HEK293T (cell line): ENCODE results near the gene TXNDC11.
A peak's percentile ranks its signal among the peaks of the same experiment; 100 is the strongest.

Experiments used
- CTCF ChIA-PET: fragments of 350-600 bp; formaldehyde crosslinking; extraction: SDS; loops from one replicate; lab custom pipeline; 2021; ENCODE audit warnings: antibody characterized with exemption, inconsistent platforms; lab: Yijun Ruan, JAX
- POLR2A ChIA-PET: fragments of 350-600 bp; formaldehyde crosslinking; extraction: SDS; loops from one replicate; lab custom pipeline; 2020; ENCODE audit warnings: antibody characterized with exemption, inconsistent platforms; lab: Yijun Ruan, JAX
- DNase-seq: peaks from one replicate; pipeline ENCODE4 v3.0.0; 2012; ENCODE audit warnings: mixed read lengths; ENCODE audit errors: extremely low spot score
- ARNT ChIP-seq: fragments of 450-650 bp; IDR thresholded peaks from 2 replicates; pipeline ENCODE4 v1.6.1; 2017; ENCODE audit warnings: mild to moderate bottlenecking
- BHLHE40 ChIP-seq: fragments of 450-650 bp; IDR thresholded peaks from 2 replicates; pipeline ENCODE4 v1.6.1; 2016; ENCODE audit warnings: mild to moderate bottlenecking, moderate library complexity, borderline replicate concordance
- CTBP1 ChIP-seq: fragments of 450-650 bp; IDR thresholded peaks from 2 replicates; pipeline ENCODE4 v1.6.1; 2016; ENCODE audit warnings: borderline replicate concordance
- ELF4 ChIP-seq: fragments of 450-650 bp; IDR thresholded peaks from 2 replicates; pipeline ENCODE4 v1.6.1; 2017; ENCODE audit warnings: antibody characterized with exemption
- FOXA1 ChIP-seq: fragments of 450-650 bp; IDR thresholded peaks from 2 replicates; pipeline ENCODE4 v1.6.1; 2016; ENCODE audit warnings: mild to moderate bottlenecking
- FOXK2 ChIP-seq: fragments of 450-650 bp; IDR thresholded peaks from 2 replicates; pipeline ENCODE4 v1.6.1; 2016; ENCODE audit warnings: mild to moderate bottlenecking
- FOXM1 ChIP-seq: fragments of 450-650 bp; IDR thresholded peaks from 2 replicates; pipeline ENCODE4 v1.6.1; 2017; ENCODE audit warnings: mild to moderate bottlenecking, borderline replicate concordance
- HDGF ChIP-seq: fragments of 450-650 bp; IDR thresholded peaks from 2 replicates; pipeline ENCODE4 v1.6.1; 2017; ENCODE audit warnings: antibody characterized with exemption, borderline replicate concordance
- L3MBTL2 ChIP-seq: fragments of 450-650 bp; conservative IDR thresholded peaks from 2 replicates; pipeline ENCODE4 v1.6.1; 2016; ENCODE audit warnings: mild to moderate bottlenecking
- LEF1 ChIP-seq: fragments of 450-650 bp; IDR thresholded peaks from 2 replicates; pipeline ENCODE4 v1.6.1; 2017; ENCODE audit warnings: mild to moderate bottlenecking, borderline replicate concordance
- NFRKB ChIP-seq: fragments of 450-650 bp; IDR thresholded peaks from 2 replicates; pipeline ENCODE4 v1.6.1; 2016; ENCODE audit warnings: mild to moderate bottlenecking, moderate library complexity
- PKNOX1 ChIP-seq: fragments of 450-650 bp; IDR thresholded peaks from 2 replicates; pipeline ENCODE4 v1.6.1; 2016
- SP1 ChIP-seq: fragments of 450-650 bp; IDR thresholded peaks from 2 replicates; pipeline ENCODE4 v1.6.1; 2017
- SUZ12 ChIP-seq: fragments of 450-650 bp; IDR thresholded peaks from 2 replicates; pipeline ENCODE4 v1.6.1; 2016; ENCODE audit warnings: mild to moderate bottlenecking
- TARDBP ChIP-seq: fragments of 450-650 bp; IDR thresholded peaks from 2 replicates; pipeline ENCODE4 v1.6.1; 2016
- ZNF384 ChIP-seq: fragments of 450-650 bp; IDR thresholded peaks from 2 replicates; pipeline ENCODE4 v1.6.1; 2016

Gene TXNDC11

GRCh38 chr16:11752856-11753255 is 10.2 kb upstream of the TXNDC11 start:
- POLR2A ChIA-PET, result no interaction called here
- TF ChIP-seq ELF4, result no peak
- CTCF ChIA-PET, result no interaction called here
- DNase-seq, result no peak

- DNase-seq, result no peak
Observed at GRCh38 chr16:11750056-11750455, 7.4 kb upstream of the TXNDC11 start.

GRCh38 chr16:11748404-11749254 is 6.0 kb upstream of the TXNDC11 start:
- CTCF ChIA-PET, result no interaction called here

More at GRCh38 chr16:11750056-11750455, 7.4 kb upstream of the TXNDC11 start:
- TF ChIP-seq SP1 (no peak), ELF4 (no peak), HDGF (no peak)
- ChIA-PET CTCF (no interaction called here), POLR2A (no interaction called here)

GRCh38 chr16:11747949-11748403 is 5.3 kb upstream of the TXNDC11 start:
- ChIA-PET CTCF (no interaction called here), POLR2A (interaction anchor here (1.0 kb wide), 1 partner anchor 49 kb away, joined by 3 read pairs; no protein-coding TSS in a partner anchor)
- DNase-seq, result no peak
- TF ChIP-seq BHLHE40, result no peak

More at GRCh38 chr16:11748404-11749254, 6.0 kb upstream of the TXNDC11 start:
- POLR2A ChIA-PET, result interaction anchor here (1.0 kb wide), 1 partner anchor 49 kb away, joined by 3 read pairs; no protein-coding TSS in a partner anchor
- DNase-seq, result no peak
- TF ChIP-seq ELF4 (no peak), NFRKB (no peak), CTBP1 (no peak), SP1 (no peak), TARDBP (no peak), FOXM1 (no peak), SUZ12 (no peak), ZNF384 (no peak), FOXA1 (no peak), L3MBTL2 (no peak), ARNT (no peak), BHLHE40 (no peak), FOXK2 (no peak)

GRCh38 chr16:11744075-11744470 is 1.4 kb upstream of the TXNDC11 start:
- POLR2A ChIA-PET, result interaction anchor here (0.6 to 3.2 kb wide), 4 partner anchors 47 to 341 kb away, joined by 3 to 24 read pairs (median 5); partner anchors contain the start of gene ZC3H7A
- no peak for TF ChIP-seq FOXM1
- no peak for TF ChIP-seq L3MBTL2
- TF ChIP-seq FOXK2, result no peak
- TF ChIP-seq ELF4, result no peak
- no peak for TF ChIP-seq FOXA1
- no peak for TF ChIP-seq BHLHE40
- no peak for TF ChIP-seq SP1
- DNase-seq, result no peak
- CTCF ChIA-PET, result interaction anchor here (1.2 kb wide), 1 partner anchor 53 kb away, joined by 11 read pairs; the partner anchor contains the start of gene ZC3H7A

GRCh38 chr16:11743308-11744074 is 834 bp upstream of the TXNDC11 start:
- POLR2A ChIA-PET, result interaction anchor here (0.6 to 3.2 kb wide), 13 partner anchors 8 to 340 kb away, joined by 3 to 24 read pairs (median 3); partner anchors contain the start of gene ZC3H7A
- CTCF ChIA-PET, result interaction anchor here (0.6 to 1.2 kb wide), 4 partner anchors 11 to 352 kb away, joined by 3 to 11 read pairs (median 4); partner anchors contain the start of gene ZC3H7A
- DNase-seq, result peak; percentile 14
- TF ChIP-seq L3MBTL2, result peak; percentile 62; the same call in 1 of the 2 replicates
- no peak for TF ChIP-seq SP1
- no peak for TF ChIP-seq FOXK2

GRCh38 chr16:11742093-11742535 is 543 bp downstream of the TXNDC11 start:
- TF ChIP-seq SP1 (no peak), NFRKB (no peak), LEF1 (no peak), FOXK2 (no peak), L3MBTL2 (no peak), TARDBP (no peak), FOXA1 (no peak), HDGF (no peak), PKNOX1 (no peak), ELF4 (no peak)
- CTCF ChIA-PET, result interaction anchor here (0.5 kb wide), 1 partner anchor 334 kb away, joined by 4 read pairs; no protein-coding TSS in a partner anchor
- peak; percentile 34 for DNase-seq
- POLR2A ChIA-PET, result interaction anchor here (0.7 to 3.2 kb wide), 9 partner anchors 9 to 339 kb away, joined by 3 to 24 read pairs (median 3); partner anchors contain the start of gene ZC3H7A
